Measurements from ENCODE around the gene CHMP4A. TPM values are rescaled to one million over a fixed set of nuclear protein-coding genes. Genes with fewer than 3 reads are reported as not detected.

The CHMP4A gene
- total and polyA plus RNA-seq, 9 of the 15 experiments (the other 6 are each of a cell fraction or from before 2014, with no cell fraction given): 28.8 to 104 (median 52.7) TPM

- TF ChIP-seq SIX5 (IDR thresholded peaks at IDR 0.05; ENCODE audit: borderline replicate concordance in 1 of 2, insufficient read depth in 1 of 2, low read depth in 1 of 2, low read length in 2 of 2): no peak
- TF ChIP-seq SPI1 (IDR thresholded peaks at IDR 0.05; ENCODE audit: borderline replicate concordance, low read depth, low read length): 0 out of 2 replicates have a peak, but pooled peaks have one; percentile 5
- no peak for TF ChIP-seq ZBTB9 (CRISPR knock-in tag; IDR thresholded peaks at IDR 0.05)
- TF ChIP-seq NONO (IDR thresholded peaks at IDR 0.05; ENCODE audit: low read depth in 2 of 2, low read length in 1 of 2): no peak
- TF ChIP-seq HDAC2 (IDR thresholded peaks at IDR 0.05): no peak
- TF ChIP-seq RB1 (IDR thresholded peaks at IDR 0.05; ENCODE audit: low read depth): peak; percentile 18; the same call in 1 of the 2 replicates
- TF ChIP-seq STAT5A (IDR thresholded peaks at IDR 0.05; ENCODE audit: borderline replicate concordance, low read length): no peak
- TF ChIP-seq YY1 (IDR thresholded peaks at IDR 0.05; ENCODE audit: borderline replicate concordance in 1 of 3, control insufficient read depth in 1 of 3, extremely low read depth in 1 of 3, insufficient read depth in 3 of 3, insufficient read length in 1 of 3, insufficient replicate concordance in 2 of 3, low read depth in 1 of 3, low read length in 2 of 3): peak in 1 of 3 experiments; percentile 32
- no peak for TF ChIP-seq ZNF146 (CRISPR knock-in tag; IDR thresholded peaks at IDR 0.05; ENCODE audit: unreplicated experiment)
- no peak for TF ChIP-seq ZNF12 (CRISPR knock-in tag; IDR thresholded peaks at IDR 0.05)
- no peak for TF ChIP-seq TRIM24 (IDR thresholded peaks at IDR 0.05)
- TF ChIP-seq ZNF707 (CRISPR knock-in tag; conservative IDR thresholded peaks at IDR 0.05): no peak
- no peak for TF ChIP-seq MAFG (tag; conservative IDR thresholded peaks at IDR 0.05)
- TF ChIP-seq CTCFL (IDR thresholded peaks at IDR 0.05; ENCODE audit: borderline replicate concordance, insufficient read depth, low read depth, low read length, poor library complexity, severe bottlenecking): peak; percentile 49
- no peak for TF ChIP-seq ZNF134 (CRISPR knock-in tag; conservative IDR thresholded peaks at IDR 0.05)
- no peak for TF ChIP-seq NFRKB (IDR thresholded peaks at IDR 0.05; ENCODE audit: low read depth)
- TF ChIP-seq KLF16 (IDR thresholded peaks at IDR 0.05): no peak
- no peak for TF ChIP-seq ZNF232 (CRISPR knock-in tag; IDR thresholded peaks at IDR 0.05)
- no peak for TF ChIP-seq CREB1 (IDR thresholded peaks at IDR 0.05)
- no peak for TF ChIP-seq CREB1 (CRISPR knock-in tag; IDR thresholded peaks at IDR 0.05)
- TF ChIP-seq SMAD1 (IDR thresholded peaks at IDR 0.05; ENCODE audit: low read depth, low read length, partially characterized antibody): no peak
- no peak for TF ChIP-seq ZFP1 (CRISPR knock-in tag; IDR thresholded peaks at IDR 0.05)
- TF ChIP-seq LARP7 (IDR thresholded peaks at IDR 0.05): no peak
- no peak for TF ChIP-seq MECOM (CRISPR knock-in tag; IDR thresholded peaks at IDR 0.05)
Observed at GRCh38 chr14:24241829-24242443, 28.6 kb upstream of the CHMP4A start (continued).

All from K562 (cell line).